Stimulated activated CD8-positive, alpha-beta memory T cell treated with anti-CD3 and anti-CD28 coated beads, Interleukin-12 subunit alpha, Interleukin-12 subunit beta, amount 100 ng/mL, for 4 hours (primary cell): ENCODE data around the gene LTB.

Source experiments
- DNase-seq: peaks from one replicate; pipeline ENCODE4 v3.0.0-alpha.2; 2020; ENCODE audit warnings: low read depth

LTB gene

GRCh38 chr6:31582230-31582643, at the start of gene LTB:
LTB (minus strand) TSS chr6:31582424; CDS start chr6:31582417, 7 bp downstream.
- no peak for DNase-seq

GRCh38 chr6:31631681-31632278, 49.6 kb upstream of the LTB start:
- no peak for DNase-seq

GRCh38 chr6:31631209-31631608, 49.0 kb upstream of the LTB start:
- no peak for DNase-seq

GRCh38 chr6:31630177-31630934, 48.1 kb upstream of the LTB start:
- no peak for DNase-seq

- no peak for DNase-seq
These were observed 46.8 kb upstream of the LTB start for GRCh38 chr6:31629014-31629413.

- no peak for DNase-seq
These were observed 45.6 kb upstream of the LTB start for GRCh38 chr6:31627690-31628287.

GRCh38 chr6:31626952-31627351, 44.7 kb upstream of the LTB start:
- no peak for DNase-seq

GRCh38 chr6:31624070-31624469, 41.8 kb upstream of the LTB start:
- DNase-seq = no peak

GRCh38 chr6:31622684-31623091, 40.5 kb upstream of the LTB start:
- no peak for DNase-seq

GRCh38 chr6:31621991-31622390, 39.8 kb upstream of the LTB start:
- DNase-seq = no peak

- DNase-seq = no peak
These were observed 39.2 kb upstream of the LTB start for GRCh38 chr6:31621320-31621939.

GRCh38 chr6:31620586-31621319, 38.5 kb upstream of the LTB start, which contains the start of gene PRRC2A:
PRRC2A (plus strand) TSS chr6:31620715; CDS start chr6:31622790, 2,075 bp downstream.
- DNase-seq = no peak

- peak; percentile 90 for DNase-seq
These were observed 37.8 kb upstream of the LTB start for GRCh38 chr6:31619805-31620585.

- DNase-seq = no peak
These were observed 34.8 kb upstream of the LTB start for GRCh38 chr6:31617010-31617409.

GRCh38 chr6:31615748-31616147, 33.5 kb upstream of the LTB start:
- no peak for DNase-seq

GRCh38 chr6:31614684-31615578, 32.7 kb upstream of the LTB start, which contains the start of gene AIF1:
AIF1 (plus strand) TSS chr6:31615234; CDS start chr6:31615330, 96 bp downstream.
- DNase-seq = no peak

GRCh38 chr6:31614075-31614619, 31.9 kb upstream of the LTB start:
- DNase-seq = no peak

- no peak for DNase-seq
These were observed 28.7 kb upstream of the LTB start for GRCh38 chr6:31610968-31611367.

- DNase-seq = no peak
These were observed 27.5 kb upstream of the LTB start for GRCh38 chr6:31609519-31610406.
